Testis (tissue), 3 donors: ENCODE data around the gene DIAPH2. TPM values are rescaled to one million over a fixed set of nuclear protein-coding genes. Genes with fewer than 3 reads are reported as not detected.
A peak's percentile ranks its signal among the peaks of the same experiment; 100 is the strongest.

Experiments used
- DNase-seq: peaks from one replicate; pipeline ENCODE4 v3.0.0-alpha.2; 2019
- H3K27ac ChIP-seq, 2 donors: fragments of 200-600 bp; sonication (generic); one replicate each; pipeline ENCODE4 v1.5.1; 2019
- H3K27me3 ChIP-seq: fragments of 200-600 bp; sonication (generic); one replicate; pipeline ENCODE4 v1.5.1; 2019
- H3K36me3 ChIP-seq: fragments of 200-600 bp; sonication (generic); one replicate; pipeline ENCODE4 v1.5.1; 2017; ENCODE audit warnings: low read depth; ENCODE audit errors: missing control alignments
- H3K4me1 ChIP-seq: fragments of 200-600 bp; sonication (generic); one replicate; pipeline ENCODE4 v1.5.1; 2019
- H3K4me3 ChIP-seq, 2 donors: fragments of 200-600 bp; sonication (generic); one replicate each; pipeline ENCODE4 v1.5.1; 2017 to 2019
- H3K9me3 ChIP-seq: fragments of 200-600 bp; sonication (generic); one replicate; pipeline ENCODE4 v1.5.1; 2017
- CTCF ChIP-seq, 3 experiments: fragments of 450-650 bp in 2 of 3; fragments of 200-600 bp in 1 of 3; sonication (generic) in 1 of 3; IDR thresholded peaks; one replicate each; pipeline ENCODE4 v1.5.1; 2016 to 2019; ENCODE audit warnings: antibody characterized with exemption in 3 of 3, mild to moderate bottlenecking in 2 of 3, moderate library complexity in 1 of 3
- POLR2A ChIP-seq: fragments of 450-650 bp; IDR thresholded peaks from one replicate; pipeline ENCODE4 v1.6.1; 2017; ENCODE audit warnings: antibody characterized with exemption, mild to moderate bottlenecking, moderate library complexity
- WGBS, 2 donors: methylation state at CpG; one replicate each; pipeline ENCODE4 v1.1.5; 2018; 5-methylcytosine and 5-hydroxymethylcytosine counted together
- intact Hi-C: fragments of 100-400 bp; cut with DNase I; formaldehyde crosslinking; loops from one replicate; pipeline ENCODE4 v1.15.1; 2023; ENCODE audit warnings: low total_unique reads
- polyA plus RNA-seq: library from polyadenylated mRNA; stranded (reverse); fragments of 350-450 nt; fragmentation: Illumina TruSeq; extraction: RNeasy Lipid Tissue Mini Kit (QIAGEN cat#74804); gene quantifications from one replicate; pipeline ENCODE4 v1.2.3, GENCODE V29; 2014; ENCODE audit warnings: low read depth, low replicate concordance; ENCODE audit not compliant: insufficient read depth
- total RNA-seq, 2 donors: library from RNA; depleted of rRNA; stranded (reverse); fragments of >200 nt; gene quantifications; one replicate each; pipeline ENCODE4 v1.2.3, GENCODE V29; 2016

DIAPH2 gene
- total and polyA plus RNA-seq, 3 donors from 2014 or later, result 13.1 to 68.3 (median 67.4) TPM

GRCh38 chrX:97039363-97040029 lies 354.9 kb downstream of the DIAPH2 start:
- TF ChIP-seq CTCF (IDR thresholded peaks at IDR 0.05) (no peak), POLR2A (no peak)
- DNase-seq, result peak; percentile 41
- 34 to 63% methylated on average over 4 of the region's 4 CpGs for WGBS, 2 donors
- Histone ChIP-seq H3K36me3 (no peaks in the 10 kb centered on the region), H3K4me1 (no peaks in the 10 kb centered on the region), H3K27ac (no peak overlapping the region), H3K4me3 (no peak overlapping the region), H3K27me3 (no peaks in the 10 kb centered on the region), H3K9me3 (no peaks in the 10 kb centered on the region)
- intact Hi-C loops, result no loop called here

GRCh38 chrX:97045470-97045869 lies 360.8 kb downstream of the DIAPH2 start:
- Histone ChIP-seq H3K4me1 (no peaks in the 10 kb centered on the region), H3K27ac (no peak overlapping the region), H3K9me3 (no peaks in the 10 kb centered on the region), H3K4me3 (no peak overlapping the region), H3K27me3 (no peaks in the 10 kb centered on the region), H3K36me3 (no peaks in the 10 kb centered on the region)
- intact Hi-C loops, result no loop called here
- no peak for DNase-seq
- TF ChIP-seq POLR2A (no peak), CTCF (IDR thresholded peaks at IDR 0.05) (no peak)
- WGBS, 2 donors, result 90 to 100% methylated on average over 1 of the region's 1 CpG

GRCh38 chrX:97046867-97047266 lies 362.2 kb downstream of the DIAPH2 start:
- Histone ChIP-seq H3K4me1 (no peaks in the 10 kb centered on the region), H3K9me3 (no peaks in the 10 kb centered on the region), H3K36me3 (no peaks in the 10 kb centered on the region), H3K4me3 (no peak overlapping the region), H3K27ac (no peak overlapping the region), H3K27me3 (no peaks in the 10 kb centered on the region)
- WGBS, 2 donors, result 87 to 94% methylated on average over 3 of the region's 3 CpGs
- DNase-seq, result no peak
- intact Hi-C loops, result no loop called here
- TF ChIP-seq CTCF (IDR thresholded peaks at IDR 0.05) (no peak), POLR2A (no peak)

GRCh38 chrX:97050392-97050791 lies 365.8 kb downstream of the DIAPH2 start:
- no peak for TF ChIP-seq CTCF (IDR thresholded peaks at IDR 0.05)
- TF ChIP-seq POLR2A, result no peak
- Histone ChIP-seq H3K9me3 (no peaks in the 10 kb centered on the region), H3K36me3 (no peaks in the 10 kb centered on the region), H3K27ac (no peak overlapping the region), H3K4me1 (no peaks in the 10 kb centered on the region), H3K4me3 (no peak overlapping the region), H3K27me3 (no peaks in the 10 kb centered on the region)
- DNase-seq, result no peak
- intact Hi-C loops, result no loop called here
- 36 to 54% methylated on average over 2 of the region's 2 CpGs for WGBS, 2 donors

GRCh38 chrX:97057349-97057909 lies 372.8 kb downstream of the DIAPH2 start:
- intact Hi-C loops, result no loop called here
- no peak overlapping the region for H3K4me3 ChIP-seq
- TF ChIP-seq POLR2A (no peak), CTCF (IDR thresholded peaks at IDR 0.05) (no peak)
- H3K9me3 ChIP-seq, result no peaks in the 10 kb centered on the region
- DNase-seq, result no peak
- WGBS, 2 donors, result 73 to 78% methylated on average over 4 of the region's 4 CpGs
- no peak overlapping the region for H3K27ac ChIP-seq
- no peaks in the 10 kb centered on the region for H3K27me3 ChIP-seq
- H3K36me3 ChIP-seq, result no peaks in the 10 kb centered on the region
- no peaks in the 10 kb centered on the region for H3K4me1 ChIP-seq
